Measurements from ENCODE around the gene TMEM163.
"Not testable (repeated sequence)": the region's sequence is repeated elsewhere in the genome, so short reads cannot be mapped to it uniquely, and the experiment has no call there.

Gene TMEM163

DNA sequence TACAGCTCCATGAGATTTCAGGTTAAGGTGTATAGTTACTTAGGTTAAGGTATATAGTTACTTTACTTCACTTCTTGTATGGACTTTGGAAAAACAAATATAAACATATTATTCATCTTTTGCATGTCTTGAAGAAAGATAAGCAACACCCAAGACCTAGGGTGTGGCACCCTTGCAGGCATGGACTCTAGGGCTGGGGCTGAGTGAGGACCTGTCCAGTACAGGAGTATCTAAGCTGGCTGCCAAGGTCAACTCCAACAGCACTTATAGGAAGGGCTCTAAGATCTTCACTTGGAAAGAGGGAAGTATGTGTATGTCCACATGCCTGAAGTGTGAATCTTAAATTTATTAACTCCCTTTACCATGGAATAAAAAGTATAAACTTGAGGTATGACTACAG lies 7.1 kb upstream of the TMEM163 start:
- no peak for DNase-seq (ENCODE audit: low read depth)
- H3K4me3 ChIP-seq (replicated peaks; ENCODE audit: low read depth, low read length) = no peak overlapping the region
- TF ChIP-seq, protein P1, sequence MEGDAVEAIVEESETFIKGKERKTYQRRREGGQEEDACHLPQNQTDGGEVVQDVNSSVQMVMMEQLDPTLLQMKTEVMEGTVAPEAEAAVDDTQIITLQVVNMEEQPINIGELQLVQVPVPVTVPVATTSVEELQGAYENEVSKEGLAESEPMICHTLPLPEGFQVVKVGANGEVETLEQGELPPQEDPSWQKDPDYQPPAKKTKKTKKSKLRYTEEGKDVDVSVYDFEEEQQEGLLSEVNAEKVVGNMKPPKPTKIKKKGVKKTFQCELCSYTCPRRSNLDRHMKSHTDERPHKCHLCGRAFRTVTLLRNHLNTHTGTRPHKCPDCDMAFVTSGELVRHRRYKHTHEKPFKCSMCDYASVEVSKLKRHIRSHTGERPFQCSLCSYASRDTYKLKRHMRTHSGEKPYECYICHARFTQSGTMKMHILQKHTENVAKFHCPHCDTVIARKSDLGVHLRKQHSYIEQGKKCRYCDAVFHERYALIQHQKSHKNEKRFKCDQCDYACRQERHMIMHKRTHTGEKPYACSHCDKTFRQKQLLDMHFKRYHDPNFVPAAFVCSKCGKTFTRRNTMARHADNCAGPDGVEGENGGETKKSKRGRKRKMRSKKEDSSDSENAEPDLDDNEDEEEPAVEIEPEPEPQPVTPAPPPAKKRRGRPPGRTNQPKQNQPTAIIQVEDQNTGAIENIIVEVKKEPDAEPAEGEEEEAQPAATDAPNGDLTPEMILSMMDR (IDR thresholded peaks at IDR 0.05; ENCODE audit: low read length, missing control alignments) = no peak

DNA sequence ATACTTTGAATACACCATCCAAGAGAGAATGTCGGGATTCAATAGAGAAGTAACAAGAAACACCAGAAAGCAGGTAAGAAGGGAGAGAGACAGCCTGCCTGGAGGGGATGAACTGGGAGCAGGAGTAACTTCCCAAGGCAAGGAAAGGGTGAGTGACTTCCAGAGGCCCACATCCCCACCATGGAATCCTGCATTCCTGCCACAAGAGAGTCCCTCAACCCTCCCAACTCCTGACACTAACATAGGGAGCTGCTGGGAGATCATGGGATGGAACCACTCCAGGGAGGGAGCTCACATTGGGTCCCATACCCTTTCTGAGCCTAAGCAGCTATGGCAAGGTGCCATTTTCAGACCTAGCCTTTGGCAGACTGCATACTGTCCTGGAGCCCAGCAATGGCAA lies 5.5 kb upstream of the TMEM163 start:
- TF ChIP-seq, protein P1 (IDR thresholded peaks at IDR 0.05; ENCODE audit: low read length, missing control alignments) = no peak
- DNase-seq (ENCODE audit: low read depth) = no peak
- H3K4me3 ChIP-seq (replicated peaks; ENCODE audit: low read depth, low read length) = no peak overlapping the region

DNA sequence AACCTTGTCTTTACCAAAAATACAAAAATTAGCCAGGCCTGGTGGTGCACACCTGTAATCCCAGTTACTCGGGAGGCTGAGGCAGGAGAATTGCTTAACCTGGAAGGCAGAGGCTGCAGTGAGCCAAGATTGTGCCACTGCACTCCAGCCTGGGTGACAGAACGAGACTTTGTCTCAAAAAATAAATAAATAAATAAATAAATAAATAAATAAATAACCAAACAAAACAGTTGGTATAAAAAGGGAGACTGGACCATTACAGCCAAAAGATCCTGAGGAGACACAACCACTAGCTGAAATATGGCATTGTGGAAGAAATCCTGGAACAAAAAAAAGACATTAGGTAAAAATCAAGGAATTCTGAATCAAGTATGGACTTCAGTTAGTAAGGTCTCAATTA lies 4.9 kb upstream of the TMEM163 start:
- H3K4me3 ChIP-seq (replicated peaks; ENCODE audit: low read depth, low read length); DNase-seq (ENCODE audit: low read depth): not testable (repeated sequence)

DNA sequence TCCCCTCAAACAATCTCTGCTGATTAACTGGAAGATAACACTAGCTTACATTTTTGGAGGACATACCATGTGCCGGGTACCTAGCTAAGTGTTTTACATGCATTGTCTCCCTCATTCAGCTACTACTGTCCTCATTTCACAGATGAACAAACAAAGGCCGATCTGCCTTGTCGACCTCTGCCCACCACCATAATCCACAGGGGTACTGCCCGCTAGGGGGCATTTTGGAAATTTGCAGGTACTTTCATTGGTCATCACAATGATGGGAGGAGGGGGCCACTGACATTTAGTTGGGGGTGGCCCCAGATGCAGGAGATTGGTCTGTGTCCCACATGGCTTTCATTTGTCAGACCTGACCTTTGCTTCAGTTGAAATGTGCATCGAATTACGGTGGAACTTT lies 3.9 kb upstream of the TMEM163 start:
- no peak overlapping the region for H3K4me3 ChIP-seq (replicated peaks; ENCODE audit: low read depth, low read length)
- TF ChIP-seq, protein P1 (IDR thresholded peaks at IDR 0.05; ENCODE audit: low read length, missing control alignments) = peak; percentile 18
- no peak for DNase-seq (ENCODE audit: low read depth)

DNA sequence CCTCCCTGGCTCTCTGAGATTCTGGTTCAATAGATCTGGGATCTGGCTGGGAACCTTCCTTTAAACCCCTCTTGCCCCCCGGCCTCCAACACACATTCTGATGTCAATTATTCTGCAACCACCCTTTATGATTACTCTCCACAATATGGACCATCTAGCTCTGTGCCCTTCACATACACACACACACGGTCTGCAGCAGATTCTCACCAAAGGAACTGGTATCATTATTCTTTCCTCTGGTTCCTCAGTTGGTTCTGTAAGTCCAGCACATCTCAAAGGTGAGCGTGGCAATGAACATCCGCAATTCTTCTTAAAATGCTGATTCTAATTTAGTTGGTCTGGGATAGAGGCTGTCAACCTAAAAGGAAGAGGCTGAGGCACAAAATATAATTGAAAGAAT lies 2.8 kb upstream of the TMEM163 start:
- DNase-seq (ENCODE audit: low read depth) = no peak
- TF ChIP-seq, protein P1 (IDR thresholded peaks at IDR 0.05; ENCODE audit: low read length, missing control alignments) = no peak
- H3K4me3 ChIP-seq (replicated peaks; ENCODE audit: low read depth, low read length) = no peak overlapping the region

DNA sequence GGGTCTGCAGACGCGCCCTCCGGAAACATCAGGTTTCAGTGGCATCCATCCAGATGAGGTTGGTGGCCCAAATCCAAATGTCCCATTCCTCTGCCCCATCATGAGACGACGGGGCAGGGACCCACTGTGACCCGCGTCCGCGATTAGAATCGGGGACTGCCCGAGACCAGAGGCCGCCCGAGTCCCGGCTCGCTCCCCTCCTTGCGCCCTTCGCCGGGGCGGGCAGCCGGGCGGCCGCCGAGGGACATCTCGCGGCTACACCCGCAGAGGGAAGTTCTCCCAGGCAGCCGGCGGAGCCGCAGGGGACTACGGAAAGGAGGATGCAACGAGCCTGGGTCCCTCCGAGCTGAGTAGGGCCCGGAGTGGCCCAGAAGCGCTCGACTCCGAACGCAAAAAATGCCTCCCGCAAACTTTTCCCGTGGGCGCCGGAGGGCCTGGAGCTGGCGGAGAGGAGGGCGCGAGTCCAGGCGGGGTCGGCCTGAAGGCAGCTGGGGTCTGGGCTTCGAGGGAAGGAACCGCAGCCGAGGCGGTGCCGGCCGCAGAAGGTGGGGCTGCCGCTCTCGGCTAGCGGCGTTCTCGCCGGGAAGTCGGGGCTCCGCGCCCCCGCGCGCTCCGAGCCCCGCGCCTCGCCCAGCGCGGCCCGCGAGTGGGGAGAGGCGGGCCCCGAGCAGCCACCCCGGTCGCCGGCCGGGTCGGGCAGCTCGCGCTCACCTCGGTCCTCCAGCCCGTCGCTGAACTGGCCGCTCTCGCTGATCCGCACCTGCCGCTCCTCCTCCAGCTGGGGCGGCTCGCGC lies 580 bp downstream of the TMEM163 start:
- TF ChIP-seq, protein P1 (IDR thresholded peaks at IDR 0.05; ENCODE audit: low read length, missing control alignments) = no peak
- peak overlapping the region; percentile 39 for H3K4me3 ChIP-seq (replicated peaks; ENCODE audit: low read depth, low read length)
- DNase-seq (ENCODE audit: low read depth) = no peak

DNA sequence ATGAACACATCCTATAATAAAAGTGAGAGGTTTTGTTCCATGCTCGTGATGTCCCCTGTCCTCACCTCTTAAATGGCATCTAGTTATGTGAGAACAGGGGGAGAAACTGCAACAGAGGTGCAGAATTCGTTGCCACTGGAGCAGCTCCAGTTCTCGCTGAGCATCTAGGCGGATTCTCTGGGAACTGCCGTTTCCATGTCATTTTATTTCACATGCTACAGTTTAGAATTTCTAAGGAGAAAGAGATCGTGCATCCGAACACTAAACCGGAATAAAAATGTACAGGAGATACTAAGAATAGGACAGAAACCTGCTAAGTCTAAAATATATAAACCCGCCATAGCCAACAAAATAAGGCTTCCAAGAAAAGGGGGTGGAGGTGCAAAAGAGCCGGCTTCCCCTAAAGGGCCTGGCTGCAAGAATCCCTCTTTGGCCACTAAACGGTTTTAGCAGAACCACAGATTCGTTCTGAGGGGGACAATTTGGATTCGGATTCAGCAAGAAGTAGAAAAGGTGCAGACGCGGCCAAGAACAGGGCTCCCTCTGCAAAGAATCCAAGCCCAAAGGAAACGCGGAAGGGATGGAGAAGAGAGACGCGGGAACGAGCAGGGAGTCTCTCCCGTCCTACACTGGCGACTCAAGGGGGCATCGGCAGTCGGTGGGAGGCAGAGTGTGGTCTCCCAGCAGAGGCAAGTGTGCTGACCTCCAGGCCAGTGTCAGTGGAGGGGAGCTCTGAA lies 1.3 kb downstream of the TMEM163 start:
- TF ChIP-seq, protein P1 (IDR thresholded peaks at IDR 0.05; ENCODE audit: low read length, missing control alignments) = no peak
- H3K4me3 ChIP-seq (replicated peaks; ENCODE audit: low read depth, low read length) = no peak overlapping the region
- DNase-seq (ENCODE audit: low read depth) = no peak
